Cardiac septum (tissue), 1 donor: ENCODE data around the gene FRS2. TPM values are rescaled to one million over a fixed set of nuclear protein-coding genes. Genes with fewer than 3 reads are reported as not detected.

Experiments used
- DNase-seq: peaks from one replicate; pipeline ENCODE4 v3.0.0-alpha.2; 2020; ENCODE audit warnings: low spot score
- intact Hi-C: fragments of 100-400 bp; cut with DNase I; formaldehyde crosslinking; loops from one replicate; pipeline ENCODE4 v1.14.0; 2022
- total RNA-seq: library from RNA; stranded (reverse); fragmentation: NEBNext Ultra II Directional; extraction: Animal tissue kit (Norgen Biotek cat#: 25700); gene quantifications from one replicate; pipeline ENCODE4 v1.2.1, GENCODE V29; 2021
- donor health status: DM: no; HTN: no; CAD: no.

The FRS2 gene
- total RNA-seq, 1 donor from 2014 or later = 22.6 TPM

GRCh38 chr12:69523433-69524330, 53.5 kb downstream of the FRS2 start:
- intact Hi-C loops = no loop called here
- DNase-seq = no peak

- intact Hi-C loops = no loop called here
- DNase-seq = no peak
These were observed 54.1 kb downstream of the FRS2 start for GRCh38 chr12:69524331-69524630.

- intact Hi-C loops = no loop called here
These were observed 54.7 kb downstream of the FRS2 start for GRCh38 chr12:69524755-69525469.

GRCh38 chr12:69527506-69528272, 57.5 kb downstream of the FRS2 start:
- no peak for DNase-seq
- intact Hi-C loops = no loop called here

More at GRCh38 chr12:69524755-69525469, 54.7 kb downstream of the FRS2 start:
- no peak for DNase-seq

DNA sequence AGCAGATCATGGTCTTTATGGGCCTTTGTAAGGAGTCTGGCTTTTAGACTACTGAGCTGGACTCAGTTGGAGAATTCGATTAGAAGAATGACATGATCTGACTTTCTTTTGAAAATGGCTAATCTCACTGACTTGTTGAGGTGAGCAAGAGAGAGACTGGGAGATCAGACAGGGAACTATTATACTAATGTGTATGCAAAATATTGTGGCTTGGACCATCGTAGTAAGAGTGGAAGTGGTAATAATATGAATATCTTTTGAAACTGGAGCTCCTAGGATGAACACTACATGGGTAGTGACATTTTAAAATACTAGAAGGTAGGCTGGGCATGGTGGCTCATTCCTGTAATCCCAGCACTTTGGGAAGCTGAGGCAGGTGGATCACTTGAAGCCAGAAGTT, 58.8 kb downstream of the FRS2 start:
- intact Hi-C loops = no loop called here
- DNase-seq = no peak

DNA sequence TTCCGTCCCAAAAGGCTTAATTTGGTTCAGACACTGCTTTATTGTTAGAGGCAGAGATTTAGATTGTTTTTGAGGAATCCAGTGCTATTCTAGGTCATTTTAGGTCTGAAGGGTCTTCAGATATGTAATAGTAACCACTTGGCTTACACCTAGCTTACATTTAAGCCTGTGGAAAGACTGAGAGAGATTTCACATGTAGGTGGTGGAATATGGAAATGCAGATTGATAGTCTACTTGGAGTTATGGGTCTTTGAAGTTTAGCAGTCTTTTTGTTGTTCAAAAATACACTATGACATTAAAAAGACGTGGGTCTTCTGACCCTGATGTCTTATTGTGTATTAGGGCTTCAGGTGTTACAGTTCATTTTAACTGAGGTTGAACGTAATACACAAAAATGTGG, 63.7 kb downstream of the FRS2 start:
- DNase-seq = no peak
- intact Hi-C loops = no loop called here

DNA sequence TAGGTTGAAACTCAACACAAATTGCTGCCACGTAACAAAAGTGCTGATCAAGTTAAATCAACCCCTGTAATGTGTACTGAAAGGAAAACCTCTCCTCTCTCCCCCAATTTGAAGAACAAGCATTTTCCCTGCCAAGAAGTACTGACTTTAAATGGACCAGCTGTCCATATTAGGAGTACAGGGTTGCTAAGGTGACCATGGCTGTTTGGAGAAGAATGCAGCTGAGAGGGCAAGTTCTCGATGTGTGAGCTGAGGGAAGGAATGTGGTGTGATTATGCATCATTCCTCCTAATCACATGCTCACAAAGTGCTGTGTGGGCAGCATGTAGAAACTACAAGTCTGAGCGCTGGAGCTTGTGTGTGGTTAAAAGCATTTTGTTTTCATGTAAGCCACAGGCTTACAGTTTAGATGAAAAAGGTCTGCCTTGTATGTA, 64.2 kb downstream of the FRS2 start:
- no peak for DNase-seq
- intact Hi-C loops = no loop called here

- intact Hi-C loops = no loop called here
These were observed 70.8 kb downstream of the FRS2 start for GRCh38 chr12:69540987-69541386.

DNA sequence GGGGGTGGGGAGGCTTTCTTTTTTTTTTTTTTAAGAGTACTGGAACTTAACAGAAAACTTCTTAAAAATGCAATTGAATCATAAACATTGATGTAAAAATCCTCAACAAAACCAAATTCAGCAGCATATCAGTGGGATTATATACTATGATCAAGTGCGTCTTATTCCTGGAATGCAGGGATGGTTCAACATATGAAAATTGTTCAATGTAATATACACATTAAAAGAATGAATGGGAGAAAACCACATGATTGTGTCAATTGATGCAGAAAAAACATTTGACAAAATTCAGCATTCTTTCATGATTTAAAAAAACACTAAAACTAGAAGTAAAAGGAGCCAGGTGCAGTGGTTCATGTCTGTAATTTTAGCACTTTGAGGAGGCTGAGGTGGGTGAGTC, 73.9 kb downstream of the FRS2 start:
- DNase-seq = no peak
- intact Hi-C loops = no loop called here

More at GRCh38 chr12:69540987-69541386, 70.8 kb downstream of the FRS2 start:
- DNase-seq = no peak

DNA sequence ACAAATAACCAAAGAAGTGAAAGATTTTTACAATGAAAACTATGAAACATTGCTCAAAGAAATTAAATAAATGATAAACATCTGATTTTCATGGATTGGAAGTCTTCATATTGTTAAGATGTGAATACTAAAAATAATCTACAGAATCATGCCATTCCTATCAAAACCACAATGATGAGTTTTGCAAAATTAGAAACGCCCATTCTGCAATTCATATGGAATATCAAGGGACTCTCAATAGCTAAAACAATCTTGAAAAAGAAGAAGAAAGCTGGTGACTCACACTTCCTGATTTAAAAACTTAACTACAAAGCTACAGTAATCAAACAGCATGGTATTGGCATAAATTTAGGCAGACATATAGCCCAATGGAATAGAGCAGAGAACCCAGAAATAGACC, 74.9 kb downstream of the FRS2 start:
- intact Hi-C loops = no loop called here
- DNase-seq = no peak

GRCh38 chr12:69546693-69547438, 76.7 kb downstream of the FRS2 start:
- intact Hi-C loops = no loop called here
- DNase-seq = no peak

- DNase-seq = no peak
- intact Hi-C loops = no loop called here
These were observed 78.5 kb downstream of the FRS2 start for GRCh38 chr12:69548687-69549086.

GRCh38 chr12:69550569-69551350, 80.6 kb downstream of the FRS2 start:
- DNase-seq = no peak
- intact Hi-C loops = no loop called here

DNA sequence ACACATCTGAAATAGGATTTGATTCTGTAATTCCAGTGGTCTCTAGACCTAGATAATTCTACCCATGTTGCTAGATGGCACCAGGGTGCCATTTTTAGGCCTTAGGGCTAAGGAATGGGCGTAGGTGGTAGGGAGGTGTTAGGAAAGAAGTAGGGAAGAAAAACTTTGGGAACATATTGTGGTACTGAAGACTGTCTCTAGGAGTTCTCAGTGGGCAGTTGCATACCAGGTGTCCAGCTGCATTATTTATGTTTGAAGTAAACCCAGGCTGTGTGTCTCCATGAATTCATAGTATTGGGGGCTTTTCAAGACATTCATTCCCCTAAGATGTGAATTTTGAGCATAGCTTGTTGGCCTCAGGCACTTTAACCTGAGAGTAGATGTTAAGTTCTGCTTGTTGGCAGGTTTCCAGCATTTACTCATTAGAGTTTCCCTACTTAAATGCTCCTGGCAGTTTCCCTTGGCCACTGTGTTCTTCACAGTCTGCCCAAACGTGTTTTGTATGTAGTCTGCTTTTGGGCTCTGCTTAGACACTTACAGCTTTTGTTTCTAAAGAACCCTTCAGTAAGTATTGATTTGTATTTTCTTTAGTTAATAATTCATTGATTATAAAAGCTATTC, 83.5 kb downstream of the FRS2 start:
- intact Hi-C loops = no loop called here
- no peak for DNase-seq

GRCh38 chr12:69555461-69555860, 85.3 kb downstream of the FRS2 start:
- no peak for DNase-seq
- intact Hi-C loops = no loop called here

GRCh38 chr12:69556383-69556782, 86.2 kb downstream of the FRS2 start:
- intact Hi-C loops = no loop called here
- no peak for DNase-seq

DNA sequence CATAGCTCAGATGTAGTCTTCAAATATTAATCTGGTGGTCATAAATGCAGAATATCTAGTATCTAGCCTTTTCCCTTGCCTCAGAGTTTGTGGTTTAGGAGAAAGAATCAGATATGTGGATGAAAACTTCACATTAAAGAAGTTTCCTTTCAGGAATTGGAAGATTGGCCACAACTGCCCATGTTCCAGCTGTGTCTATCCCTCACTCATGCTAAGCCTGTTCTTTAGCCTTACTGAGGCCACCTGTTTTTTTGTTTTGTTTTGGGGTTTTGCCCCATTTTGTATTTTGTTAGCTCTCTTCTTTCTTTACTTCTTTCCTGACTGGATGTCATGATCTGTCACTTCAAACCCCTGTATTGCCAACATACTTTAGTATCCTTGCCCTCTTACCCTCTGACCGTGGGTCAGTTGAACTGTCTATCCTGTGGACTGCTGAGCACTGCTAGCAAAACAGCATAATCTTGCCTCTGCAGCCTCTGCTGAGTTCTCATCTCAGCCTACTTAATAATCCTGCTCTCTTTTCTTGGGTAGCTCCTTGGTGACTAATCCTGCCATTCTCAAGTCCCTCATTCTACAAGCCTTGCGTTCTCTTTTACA, 93.1 kb downstream of the FRS2 start:
- intact Hi-C loops = no loop called here
- no peak for DNase-seq

GRCh38 chr12:69566603-69567002, 96.4 kb downstream of the FRS2 start:
- intact Hi-C loops = no loop called here
- DNase-seq = no peak
